Measurements from ENCODE around the gene ZMIZ1.

DNA sequence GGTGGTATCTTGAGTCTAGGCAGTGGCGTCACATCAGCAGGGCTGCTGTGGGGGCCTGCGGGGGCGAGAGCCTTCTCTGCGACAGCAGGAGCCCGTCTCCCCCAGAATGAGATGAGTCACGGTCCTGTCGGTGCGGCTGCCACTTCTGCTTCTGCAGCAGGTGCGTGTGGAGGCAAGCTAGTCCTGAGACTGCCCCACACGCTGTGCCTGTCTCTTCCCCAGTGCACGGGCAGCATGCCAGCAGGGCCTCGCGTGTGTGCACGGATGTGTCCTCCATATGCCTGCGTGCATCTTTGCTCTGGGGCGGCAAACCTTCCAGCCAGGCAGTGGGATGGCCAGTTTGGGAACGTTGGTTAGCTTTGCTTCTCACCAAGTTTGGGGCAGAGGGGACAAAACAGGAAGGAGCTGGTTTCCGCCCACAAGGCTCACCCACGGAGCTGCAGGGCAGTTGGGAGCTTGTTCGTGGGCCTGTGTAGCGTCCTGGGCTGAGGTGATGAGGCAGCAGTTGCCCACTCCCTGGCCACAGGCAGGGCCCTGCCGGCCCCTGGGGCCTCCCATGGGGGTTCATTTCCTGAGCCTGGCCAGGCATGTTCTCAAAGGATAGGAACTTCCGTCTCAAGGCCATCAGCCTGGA is 217.7 kb downstream of the ZMIZ1 start:
- TF ChIP-seq, protein P1, sequence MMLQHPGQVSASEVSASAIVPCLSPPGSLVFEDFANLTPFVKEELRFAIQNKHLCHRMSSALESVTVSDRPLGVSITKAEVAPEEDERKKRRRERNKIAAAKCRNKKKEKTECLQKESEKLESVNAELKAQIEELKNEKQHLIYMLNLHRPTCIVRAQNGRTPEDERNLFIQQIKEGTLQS (IDR thresholded peaks at IDR 0.05): no peak
- TF ChIP-seq, protein P2, sequence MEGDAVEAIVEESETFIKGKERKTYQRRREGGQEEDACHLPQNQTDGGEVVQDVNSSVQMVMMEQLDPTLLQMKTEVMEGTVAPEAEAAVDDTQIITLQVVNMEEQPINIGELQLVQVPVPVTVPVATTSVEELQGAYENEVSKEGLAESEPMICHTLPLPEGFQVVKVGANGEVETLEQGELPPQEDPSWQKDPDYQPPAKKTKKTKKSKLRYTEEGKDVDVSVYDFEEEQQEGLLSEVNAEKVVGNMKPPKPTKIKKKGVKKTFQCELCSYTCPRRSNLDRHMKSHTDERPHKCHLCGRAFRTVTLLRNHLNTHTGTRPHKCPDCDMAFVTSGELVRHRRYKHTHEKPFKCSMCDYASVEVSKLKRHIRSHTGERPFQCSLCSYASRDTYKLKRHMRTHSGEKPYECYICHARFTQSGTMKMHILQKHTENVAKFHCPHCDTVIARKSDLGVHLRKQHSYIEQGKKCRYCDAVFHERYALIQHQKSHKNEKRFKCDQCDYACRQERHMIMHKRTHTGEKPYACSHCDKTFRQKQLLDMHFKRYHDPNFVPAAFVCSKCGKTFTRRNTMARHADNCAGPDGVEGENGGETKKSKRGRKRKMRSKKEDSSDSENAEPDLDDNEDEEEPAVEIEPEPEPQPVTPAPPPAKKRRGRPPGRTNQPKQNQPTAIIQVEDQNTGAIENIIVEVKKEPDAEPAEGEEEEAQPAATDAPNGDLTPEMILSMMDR (IDR thresholded peaks at IDR 0.05 in 2 of 3, conservative IDR thresholded peaks at IDR 0.05 in 1 of 3; ENCODE audit: borderline replicate concordance in 1 of 3, insufficient read depth in 1 of 3, low read depth in 2 of 3, low read length in 2 of 3): no peak
- TF ChIP-seq EZH2 (IDR thresholded peaks at IDR 0.05) (no peak), REST (IDR thresholded peaks at IDR 0.05; ENCODE audit: low read depth) (no peak), SP1 (IDR thresholded peaks at IDR 0.05; ENCODE audit: low read depth) (no peak), POLR2A (IDR thresholded peaks at IDR 0.05; ENCODE audit: borderline replicate concordance, extremely low read depth, insufficient read depth, insufficient read length) (no peak)
